Coronary artery (tissue), 2 donors: Measurements from ENCODE around the gene ADPGK.

ENCODE experiments used
- DNase-seq: peaks from one replicate; pipeline ENCODE4 v3.0.0-alpha.2; 2017; ENCODE audit warnings: low spot score
- H3K27ac ChIP-seq, 2 donors: fragments of 200-600 bp; sonication (generic); one replicate each; pipeline ENCODE4 v1.5.1; 2016 to 2019
- H3K4me3 ChIP-seq: fragments of 200-600 bp; sonication (generic); 2 replicates; pipeline ENCODE4 v1.5.1; 2016; ENCODE audit warnings: mild to moderate bottlenecking, moderate library complexity
- TF ChIP-seq, protein P1 (sequence below): fragments of 200-600 bp; sonication (generic); IDR thresholded peaks from one replicate; pipeline ENCODE4 v1.5.1; 2019; ENCODE audit warnings: antibody characterized with exemption

Gene ADPGK

GRCh38 chr15:72797834-72798233 is 14.3 kb upstream of the ADPGK start:
- Histone ChIP-seq H3K27ac (no peak overlapping the region), H3K4me3 (no peak overlapping the region)
- TF ChIP-seq, protein P1, sequence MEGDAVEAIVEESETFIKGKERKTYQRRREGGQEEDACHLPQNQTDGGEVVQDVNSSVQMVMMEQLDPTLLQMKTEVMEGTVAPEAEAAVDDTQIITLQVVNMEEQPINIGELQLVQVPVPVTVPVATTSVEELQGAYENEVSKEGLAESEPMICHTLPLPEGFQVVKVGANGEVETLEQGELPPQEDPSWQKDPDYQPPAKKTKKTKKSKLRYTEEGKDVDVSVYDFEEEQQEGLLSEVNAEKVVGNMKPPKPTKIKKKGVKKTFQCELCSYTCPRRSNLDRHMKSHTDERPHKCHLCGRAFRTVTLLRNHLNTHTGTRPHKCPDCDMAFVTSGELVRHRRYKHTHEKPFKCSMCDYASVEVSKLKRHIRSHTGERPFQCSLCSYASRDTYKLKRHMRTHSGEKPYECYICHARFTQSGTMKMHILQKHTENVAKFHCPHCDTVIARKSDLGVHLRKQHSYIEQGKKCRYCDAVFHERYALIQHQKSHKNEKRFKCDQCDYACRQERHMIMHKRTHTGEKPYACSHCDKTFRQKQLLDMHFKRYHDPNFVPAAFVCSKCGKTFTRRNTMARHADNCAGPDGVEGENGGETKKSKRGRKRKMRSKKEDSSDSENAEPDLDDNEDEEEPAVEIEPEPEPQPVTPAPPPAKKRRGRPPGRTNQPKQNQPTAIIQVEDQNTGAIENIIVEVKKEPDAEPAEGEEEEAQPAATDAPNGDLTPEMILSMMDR, result no peak
- no peak for DNase-seq

GRCh38 chr15:72797338-72797689 is 13.8 kb upstream of the ADPGK start:
- Histone ChIP-seq H3K27ac (peak overlapping the region in 1 of 2 donors; percentile 37), H3K4me3 (peak overlapping the region; percentile 71)
- TF ChIP-seq, protein P1, result no peak
- no peak for DNase-seq

DNA sequence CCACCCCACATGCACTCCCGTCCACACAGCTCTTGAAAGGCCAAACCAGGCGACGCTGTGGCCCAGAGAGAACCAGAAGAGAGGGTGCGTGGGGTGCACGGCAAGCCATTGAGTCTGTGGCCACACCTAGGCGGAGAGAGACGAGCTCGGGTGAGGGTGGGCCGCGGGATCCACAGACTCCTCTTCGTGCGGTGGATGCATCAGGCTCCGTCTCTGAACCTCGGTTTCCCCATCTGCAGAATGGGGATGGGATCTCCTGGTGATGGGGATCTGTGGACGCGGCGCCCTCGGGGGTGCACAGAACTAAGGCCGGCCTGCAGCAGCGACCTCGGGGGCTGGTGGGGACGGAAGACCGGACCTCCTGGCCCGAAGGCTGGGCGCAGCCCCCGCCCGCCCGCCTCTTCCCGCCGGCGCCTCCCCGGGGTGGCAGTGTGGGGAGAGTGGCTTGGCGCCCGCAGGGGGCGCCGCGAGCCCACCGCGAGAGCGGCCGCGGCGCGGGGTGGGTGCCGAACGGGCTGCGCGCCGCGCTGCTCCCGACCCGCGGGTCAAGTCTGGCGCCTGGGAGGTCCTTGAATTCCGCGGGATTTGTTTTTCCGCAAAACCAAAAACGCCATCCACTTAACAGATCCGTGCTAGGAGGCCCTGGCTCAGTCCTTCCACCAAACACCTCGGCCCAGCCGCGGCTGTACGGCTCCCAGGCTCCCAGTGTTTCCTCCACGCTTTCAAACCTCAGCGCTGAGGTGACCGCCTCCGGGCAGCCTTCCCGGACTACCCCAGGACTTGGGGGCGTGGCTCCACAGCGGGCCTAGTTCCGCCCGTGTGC is 13.2 kb upstream of the ADPGK start:
- TF ChIP-seq, protein P1, result peak; percentile 67
- DNase-seq, result no peak
- H3K27ac ChIP-seq, result peak overlapping the region in 1 of 2 donors; percentile 37
- peak overlapping the region; percentile 71 for H3K4me3 ChIP-seq

DNA sequence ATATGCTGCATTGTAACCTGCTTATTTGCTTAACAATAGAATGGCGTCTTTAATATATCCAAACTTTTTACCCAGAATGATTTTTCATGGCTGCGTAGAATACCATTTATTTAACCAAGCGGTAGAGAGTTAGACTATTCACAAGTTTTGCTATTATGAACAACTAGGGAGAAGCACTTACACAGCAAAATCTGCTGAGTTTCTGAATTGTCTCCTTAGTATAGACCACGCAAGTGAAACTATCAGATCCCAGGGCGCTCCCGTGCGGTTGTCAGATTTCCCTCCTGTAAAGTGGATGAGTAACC is 12.6 kb upstream of the ADPGK start:
- no peak overlapping the region for H3K27ac ChIP-seq
- H3K4me3 ChIP-seq, result peak overlapping the region; percentile 71
- TF ChIP-seq, protein P1, result no peak
- no peak for DNase-seq

DNA sequence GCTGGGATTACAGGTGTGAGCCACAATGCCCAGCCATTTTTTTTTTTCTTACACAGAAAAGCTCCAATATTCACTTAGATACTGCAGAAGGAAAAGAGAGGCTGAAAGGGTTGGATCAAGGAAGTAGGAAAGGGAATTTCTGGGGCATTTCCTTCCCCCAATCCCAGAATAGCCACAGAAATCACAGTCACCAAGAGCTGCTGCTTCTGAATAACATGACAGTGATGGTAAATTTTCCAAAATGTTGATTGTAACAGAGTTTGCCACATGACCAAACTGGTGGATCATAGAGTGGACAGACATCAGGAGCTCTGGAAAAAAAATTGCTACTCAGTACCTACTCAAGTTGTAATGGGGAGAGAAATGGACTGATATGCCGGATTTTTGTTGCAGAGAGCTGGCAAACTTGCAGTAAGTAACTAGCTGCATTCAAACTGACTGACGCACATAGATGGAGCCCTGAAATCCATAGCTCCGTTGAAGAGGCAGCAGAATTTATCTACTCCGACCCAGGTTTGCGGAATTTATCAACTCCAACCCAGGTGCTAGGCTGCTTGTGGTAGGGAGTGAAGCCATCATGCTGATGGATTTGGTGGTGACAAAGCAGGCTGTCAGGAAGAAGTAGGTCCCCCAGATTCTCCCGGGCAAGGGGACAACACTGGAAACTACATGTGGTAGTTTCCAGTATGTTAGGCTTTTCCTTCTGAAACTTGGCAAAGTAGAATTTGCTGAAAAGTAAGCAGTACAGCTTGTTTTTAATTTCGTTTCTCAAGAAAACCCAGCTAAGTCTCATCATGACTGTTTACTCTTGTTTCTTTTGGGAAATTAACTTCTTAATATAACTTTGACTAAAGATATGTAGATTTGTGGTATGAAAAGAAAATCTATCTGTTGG is 10.5 kb upstream of the ADPGK start:
- no peak overlapping the region for H3K4me3 ChIP-seq
- H3K27ac ChIP-seq, result peak overlapping the region; percentile 42 to 50
- DNase-seq, result no peak
- TF ChIP-seq, protein P1, result no peak

DNA sequence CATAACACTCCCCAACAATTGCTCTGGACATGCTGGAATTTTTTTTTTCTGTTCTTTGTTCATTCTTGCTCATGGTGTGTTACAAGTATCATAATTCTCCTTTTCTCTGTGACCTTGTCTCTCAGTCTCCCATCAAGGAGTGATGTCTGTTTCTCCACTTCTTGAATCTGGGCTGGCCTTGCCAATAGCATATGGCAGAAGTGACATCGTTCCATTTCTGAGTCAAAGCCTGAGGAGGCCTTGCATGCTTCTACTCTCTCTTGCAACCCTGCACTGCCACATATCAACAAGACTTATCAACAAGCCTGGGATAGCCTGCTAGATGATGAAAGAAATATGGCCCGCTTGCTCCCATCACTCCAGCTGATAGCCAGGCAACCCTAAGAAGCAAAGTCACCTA is 8.9 kb upstream of the ADPGK start:
- TF ChIP-seq, protein P1, result no peak
- H3K4me3 ChIP-seq, result no peak overlapping the region
- no peak for DNase-seq
- H3K27ac ChIP-seq, result no peak overlapping the region
